Mucosa of rectum (tissue), 2 donors: ENCODE data around the gene IL17RD.

Experiments
- H3K27ac ChIP-seq, 2 donors: one replicate each; pipeline ENCODE4 v1.7.0; 2013; ENCODE audit warnings: inconsistent platforms in 2 of 2, low read depth in 2 of 2, low read length in 2 of 2
- H3K27me3 ChIP-seq, 2 donors: one replicate each; pipeline ENCODE4 v1.7.0; 2013; ENCODE audit warnings: low read length in 2 of 2; ENCODE audit not compliant: control insufficient read depth in 2 of 2, insufficient read depth in 2 of 2
- H3K36me3 ChIP-seq, 2 donors: one replicate each; pipeline ENCODE4 v1.7.0; 2013; ENCODE audit warnings: low read length in 2 of 2; ENCODE audit not compliant: control insufficient read depth in 2 of 2, insufficient read depth in 2 of 2
- H3K4me1 ChIP-seq, 2 donors: one replicate each; pipeline ENCODE4 v1.7.0; 2013; ENCODE audit warnings: low read length in 2 of 2, mild to moderate bottlenecking in 1 of 2; ENCODE audit not compliant: control insufficient read depth in 2 of 2, insufficient read depth in 2 of 2
- H3K4me3 ChIP-seq, 2 donors: one replicate each; pipeline ENCODE4 v1.7.0; 2013; ENCODE audit warnings: low read length in 2 of 2
- H3K9ac ChIP-seq, 2 donors: one replicate each; pipeline ENCODE4 v1.7.0; 2013; ENCODE audit warnings: low read length in 2 of 2, low read depth in 1 of 2, mild to moderate bottlenecking in 1 of 2
- H3K9me3 ChIP-seq, 2 donors: one replicate each; pipeline ENCODE4 v1.7.0; 2013; ENCODE audit warnings: low read length in 2 of 2; ENCODE audit not compliant: control insufficient read depth in 2 of 2
- donor health status: healthy.
- donor health status: Normal muscosa, but diverticular disease.

The IL17RD gene

GRCh38 chr3:57112206-57112605 is 52.9 kb downstream of the IL17RD start:
- Histone ChIP-seq H3K36me3 (no peaks in the 10 kb centered on the region), H3K27ac (no peak overlapping the region), H3K4me3 (no peak overlapping the region), H3K4me1 (no peaks in the 10 kb centered on the region), H3K27me3 (no peaks in the 10 kb centered on the region), H3K9me3 (no peaks in the 10 kb centered on the region), H3K9ac (no peak overlapping the region)

- H3K9ac ChIP-seq, result no peak overlapping the region
- no peak overlapping the region for H3K27ac ChIP-seq
- H3K36me3 ChIP-seq, result no peaks in the 10 kb centered on the region
- H3K4me3 ChIP-seq, result no peak overlapping the region
- H3K9me3 ChIP-seq, result no peaks in the 10 kb centered on the region
- H3K4me1 ChIP-seq, result no peaks in the 10 kb centered on the region
- no peaks in the 10 kb centered on the region for H3K27me3 ChIP-seq
Measured at GRCh38 chr3:57110798-57111197, 54.4 kb downstream of the IL17RD start.

- Histone ChIP-seq H3K4me1 (no peaks in the 10 kb centered on the region), H3K27me3 (no peaks in the 10 kb centered on the region), H3K27ac (no peak overlapping the region), H3K4me3 (no peak overlapping the region), H3K36me3 (no peaks in the 10 kb centered on the region), H3K9me3 (no peaks in the 10 kb centered on the region), H3K9ac (no peak overlapping the region)
Measured at GRCh38 chr3:57110214-57110613, 54.9 kb downstream of the IL17RD start.

GRCh38 chr3:57109437-57110199 is 55.5 kb downstream of the IL17RD start:
- Histone ChIP-seq H3K36me3 (no peaks in the 10 kb centered on the region), H3K4me3 (no peak overlapping the region), H3K9me3 (no peaks in the 10 kb centered on the region), H3K4me1 (no peaks in the 10 kb centered on the region), H3K9ac (no peak overlapping the region), H3K27me3 (no peaks in the 10 kb centered on the region), H3K27ac (no peak overlapping the region)

GRCh38 chr3:57108684-57109083 is 56.5 kb downstream of the IL17RD start:
- Histone ChIP-seq H3K27me3 (no peaks in the 10 kb centered on the region), H3K36me3 (no peaks in the 10 kb centered on the region), H3K4me1 (no peaks in the 10 kb centered on the region), H3K27ac (no peak overlapping the region), H3K9me3 (no peaks in the 10 kb centered on the region), H3K4me3 (no peak overlapping the region), H3K9ac (no peak overlapping the region)

GRCh38 chr3:57105585-57105984 is 59.6 kb downstream of the IL17RD start:
- no peaks in the 10 kb centered on the region for H3K4me1 ChIP-seq
- no peaks in the 10 kb centered on the region for H3K9me3 ChIP-seq
- no peaks in the 10 kb centered on the region for H3K27me3 ChIP-seq
- H3K4me3 ChIP-seq, result no peak overlapping the region
- H3K27ac ChIP-seq, result no peak overlapping the region
- H3K9ac ChIP-seq, result no peak overlapping the region
- no peaks in the 10 kb centered on the region for H3K36me3 ChIP-seq

- Histone ChIP-seq H3K4me1 (no peaks in the 10 kb centered on the region), H3K27ac (no peak overlapping the region), H3K9ac (no peak overlapping the region), H3K27me3 (no peaks in the 10 kb centered on the region), H3K4me3 (no peak overlapping the region), H3K9me3 (no peaks in the 10 kb centered on the region), H3K36me3 (no peaks in the 10 kb centered on the region)
Measured at GRCh38 chr3:57100046-57100695, 65.0 kb downstream of the IL17RD start.

GRCh38 chr3:57098418-57099310 is 66.5 kb downstream of the IL17RD start:
- Histone ChIP-seq H3K36me3 (no peaks in the 10 kb centered on the region), H3K4me1 (no peaks in the 10 kb centered on the region), H3K27me3 (no peaks in the 10 kb centered on the region), H3K9me3 (no peaks in the 10 kb centered on the region), H3K27ac (no peak overlapping the region), H3K9ac (no peak overlapping the region), H3K4me3 (no peak overlapping the region)

- Histone ChIP-seq H3K27ac (no peak overlapping the region), H3K9ac (no peak overlapping the region), H3K36me3 (no peaks in the 10 kb centered on the region), H3K27me3 (no peaks in the 10 kb centered on the region), H3K4me1 (no peaks in the 10 kb centered on the region), H3K4me3 (no peak overlapping the region), H3K9me3 (no peaks in the 10 kb centered on the region)
Measured at GRCh38 chr3:57097536-57097935, 67.6 kb downstream of the IL17RD start.

- H3K36me3 ChIP-seq, result no peaks in the 10 kb centered on the region
- H3K27me3 ChIP-seq, result no peaks in the 10 kb centered on the region
- H3K9me3 ChIP-seq, result no peaks in the 10 kb centered on the region
- no peak overlapping the region for H3K4me3 ChIP-seq
- H3K4me1 ChIP-seq, result no peaks in the 10 kb centered on the region
- no peak overlapping the region for H3K27ac ChIP-seq
- no peak overlapping the region for H3K9ac ChIP-seq
Measured at GRCh38 chr3:57095363-57095762, 69.8 kb downstream of the IL17RD start.
